Skin of body (tissue), 2 donors: ENCODE results near the gene OR2A25. TPM values are rescaled to one million over a fixed set of nuclear protein-coding genes. Genes with fewer than 3 reads are reported as not detected.
"Not testable (repeated sequence)": the region's sequence is repeated elsewhere in the genome, so short reads cannot be mapped to it uniquely, and the experiment has no call there.

Source experiments
- DNase-seq: peaks from one replicate; lab custom pipeline; 2025; lab: John Stamatoyannopoulos, UW
- total RNA-seq: library from RNA; depleted of rRNA; stranded (reverse); fragments of >200 nt; gene quantifications from one replicate; pipeline ENCODE4 v1.2.3, GENCODE V29; 2014

The OR2A25 gene
- total RNA-seq = not detected

DNA sequence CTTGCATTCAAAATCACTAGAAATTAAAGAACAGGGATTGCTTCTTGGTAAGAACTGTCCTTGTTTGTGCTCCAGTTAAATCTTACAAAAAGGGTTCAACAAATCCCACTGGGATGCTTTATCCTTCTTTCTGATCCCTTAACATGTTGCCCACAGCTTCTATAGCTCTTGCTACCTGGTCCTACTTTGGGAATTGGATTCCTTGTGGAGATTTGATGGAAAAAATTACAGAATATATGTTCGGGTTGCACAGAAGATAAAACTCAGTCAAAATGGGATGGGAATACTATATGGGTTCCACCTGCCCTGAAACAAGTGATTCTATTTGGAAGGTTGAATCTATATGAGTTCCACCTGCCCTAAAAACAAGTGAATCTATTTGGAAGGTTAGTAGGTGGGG lies at the start of gene OR2A25:
TSS of gene OR2A25 (plus strand) at position 301 of the 400 bp plus-strand sequence. CDS start 4,409 bp downstream, outside the sequence.
- no peak for DNase-seq

DNA sequence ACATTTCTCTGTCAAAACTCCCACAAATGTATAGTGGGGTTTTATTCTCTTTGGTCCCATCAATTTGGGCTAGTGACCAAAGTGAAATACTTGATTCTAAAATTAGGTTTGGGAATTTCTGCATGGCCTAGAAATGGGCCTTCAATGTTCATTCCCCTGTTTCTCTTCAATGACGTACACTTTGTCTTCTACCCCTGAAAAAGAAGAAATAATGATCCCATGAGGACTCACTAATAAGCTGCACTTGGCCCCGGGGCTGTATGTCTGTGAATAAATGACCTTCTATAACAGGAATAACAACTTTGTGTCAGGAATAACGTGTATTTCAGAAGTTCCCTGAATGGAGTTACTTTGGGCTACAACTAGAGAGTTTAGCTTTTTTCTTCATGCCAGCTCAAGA lies 49.3 kb upstream of the OR2A25 start:
- DNase-seq = no peak

- no peak for DNase-seq
Measured at GRCh38 chr7:144022169-144022568, 47.4 kb upstream of the OR2A25 start.

DNA sequence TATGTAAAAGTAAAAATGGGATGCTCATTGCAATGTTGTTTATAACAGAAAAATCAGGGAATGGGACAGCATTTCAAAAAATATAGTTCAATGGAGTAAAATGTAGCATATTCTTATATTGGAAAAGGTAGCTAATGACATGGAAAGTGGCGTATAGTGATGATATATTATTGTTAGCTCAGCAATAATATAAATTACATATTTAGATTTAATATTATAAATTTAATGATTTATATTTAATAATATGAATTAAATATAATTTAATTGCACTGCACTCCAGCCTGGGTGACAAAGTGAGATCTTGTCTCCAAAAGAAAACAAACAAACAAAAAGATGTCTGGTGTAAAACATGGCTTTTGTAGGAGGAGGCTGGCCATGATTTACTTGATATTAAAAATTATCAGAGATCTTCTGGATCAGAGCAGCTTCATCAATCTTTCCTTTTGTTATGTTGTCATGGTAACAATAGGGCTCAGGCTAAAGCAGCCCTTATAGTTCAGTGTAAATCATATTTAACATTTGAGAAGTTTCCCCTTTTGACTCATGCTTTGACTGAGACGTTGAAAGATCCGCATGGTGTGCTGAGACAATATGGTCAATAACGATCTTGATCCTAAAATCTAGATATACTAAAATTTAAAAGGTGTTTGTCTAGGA lies 46.3 kb upstream of the OR2A25 start:
- no peak for DNase-seq

DNA sequence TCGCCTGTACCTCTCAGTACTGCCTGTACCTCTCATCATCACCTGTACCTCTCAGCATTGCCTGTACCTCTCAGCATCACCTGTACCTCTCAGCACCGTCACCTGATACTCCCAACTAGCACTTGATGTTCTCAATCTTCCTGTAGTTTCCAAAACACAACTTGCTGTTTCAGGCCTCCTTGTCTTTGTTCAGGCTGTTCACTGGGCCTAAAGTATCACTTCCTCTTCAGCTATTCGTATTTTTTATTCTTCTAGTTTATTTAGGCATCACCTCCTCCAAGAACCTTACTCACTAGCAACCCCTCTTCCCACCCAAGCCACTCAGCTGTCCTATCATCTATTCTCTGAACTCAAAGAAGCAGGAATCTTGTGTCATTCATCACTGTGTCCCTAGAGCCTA lies 45.4 kb upstream of the OR2A25 start:
- DNase-seq = no peak

GRCh38 chr7:144026203-144026883 lies 43.3 kb upstream of the OR2A25 start:
- DNase-seq = no peak

DNA sequence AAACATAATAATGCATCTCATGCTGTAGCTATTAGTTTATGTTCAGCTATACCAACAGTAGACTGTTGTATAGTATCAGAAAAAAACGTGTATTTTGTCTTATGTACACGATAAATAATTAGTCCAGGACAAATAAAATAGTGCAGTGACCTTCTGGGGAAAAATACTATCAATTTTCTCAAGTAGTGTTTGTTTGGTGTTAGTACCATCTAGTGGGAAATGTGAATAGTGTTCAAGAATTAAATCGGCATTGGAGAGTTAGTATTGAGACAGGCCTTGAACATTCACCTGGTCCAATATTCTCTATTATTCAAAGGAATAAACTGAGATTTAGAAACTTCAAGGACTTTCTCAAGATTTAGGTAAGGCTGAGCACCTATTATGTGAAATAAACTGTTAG lies 42.5 kb upstream of the OR2A25 start:
- peak; percentile 15 for DNase-seq

GRCh38 chr7:144027974-144028373 lies 41.6 kb upstream of the OR2A25 start:
- no peak for DNase-seq

DNA sequence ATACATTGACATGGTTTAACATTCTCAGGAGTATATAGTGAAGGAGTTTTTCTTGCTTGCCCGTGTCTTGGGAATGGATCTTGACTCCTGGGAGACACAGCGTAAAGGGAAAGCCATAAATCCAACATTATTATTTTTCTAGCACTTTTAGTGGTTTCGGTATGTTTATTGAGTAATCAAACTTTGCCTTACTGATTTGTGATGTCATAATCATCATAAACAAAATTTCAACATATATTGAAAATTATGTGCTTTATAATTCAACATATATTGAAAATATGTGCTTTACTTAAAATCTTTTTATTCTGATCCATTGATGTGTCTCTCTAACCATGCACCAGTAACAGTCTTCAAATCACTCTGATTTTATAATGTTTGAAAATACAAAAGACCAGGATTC lies 41.1 kb upstream of the OR2A25 start:
- DNase-seq = no peak

DNA sequence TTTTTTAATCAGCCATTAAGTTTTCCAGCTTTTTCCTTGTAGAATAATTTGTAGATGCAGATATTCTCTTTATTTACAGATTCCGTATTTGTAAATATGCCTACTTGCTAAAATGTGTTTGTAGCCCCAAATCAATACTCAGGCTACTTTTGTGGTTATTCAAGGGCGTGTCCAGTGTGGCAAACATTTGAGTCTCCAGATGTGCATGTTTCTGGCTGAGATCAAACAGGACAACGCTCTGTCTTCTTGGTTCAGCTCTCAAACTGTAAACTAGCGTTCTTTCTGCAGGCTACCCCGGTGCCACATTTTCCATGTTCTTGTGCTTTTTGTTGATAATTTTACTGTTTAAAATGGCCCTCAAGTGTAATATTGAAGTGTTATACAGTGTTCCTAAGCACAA lies 37.1 kb upstream of the OR2A25 start:
- no peak for DNase-seq

DNA sequence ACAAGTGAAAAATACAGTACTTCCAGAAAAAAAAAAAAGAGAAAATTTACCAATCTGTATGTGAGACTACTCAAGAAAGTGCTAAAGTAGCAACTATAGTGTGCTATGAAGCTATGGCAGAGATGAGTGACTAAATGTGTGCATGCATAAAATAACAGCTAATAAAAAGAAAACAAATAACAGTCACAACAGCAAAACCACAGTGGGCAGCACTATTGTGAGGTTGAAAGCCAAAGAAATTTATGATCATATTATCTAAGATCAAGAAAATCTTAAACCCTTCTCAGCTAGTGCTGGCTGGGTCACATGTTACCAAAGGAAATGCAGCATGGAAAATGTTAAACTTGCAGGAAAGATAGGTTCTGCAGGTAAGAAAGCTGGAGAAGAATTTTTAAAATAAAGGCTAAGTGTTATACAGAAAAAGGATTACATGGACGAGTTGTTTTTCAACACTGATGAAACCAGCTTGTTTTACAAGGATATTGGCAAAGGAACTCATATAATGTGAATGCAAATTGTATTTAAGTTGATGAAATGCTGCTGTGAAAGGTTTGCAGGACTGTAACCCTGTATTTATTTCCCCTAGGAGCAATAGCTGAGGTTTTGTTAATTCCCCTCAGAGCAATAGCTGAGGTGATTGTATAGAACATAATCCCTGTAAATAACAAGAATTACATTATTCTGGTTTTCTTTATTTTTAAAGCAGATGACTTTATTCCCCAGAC lies 36.5 kb upstream of the OR2A25 start:
- DNase-seq = no peak

GRCh38 chr7:144035385-144035784 lies 34.2 kb upstream of the OR2A25 start:
- DNase-seq = no peak

DNA sequence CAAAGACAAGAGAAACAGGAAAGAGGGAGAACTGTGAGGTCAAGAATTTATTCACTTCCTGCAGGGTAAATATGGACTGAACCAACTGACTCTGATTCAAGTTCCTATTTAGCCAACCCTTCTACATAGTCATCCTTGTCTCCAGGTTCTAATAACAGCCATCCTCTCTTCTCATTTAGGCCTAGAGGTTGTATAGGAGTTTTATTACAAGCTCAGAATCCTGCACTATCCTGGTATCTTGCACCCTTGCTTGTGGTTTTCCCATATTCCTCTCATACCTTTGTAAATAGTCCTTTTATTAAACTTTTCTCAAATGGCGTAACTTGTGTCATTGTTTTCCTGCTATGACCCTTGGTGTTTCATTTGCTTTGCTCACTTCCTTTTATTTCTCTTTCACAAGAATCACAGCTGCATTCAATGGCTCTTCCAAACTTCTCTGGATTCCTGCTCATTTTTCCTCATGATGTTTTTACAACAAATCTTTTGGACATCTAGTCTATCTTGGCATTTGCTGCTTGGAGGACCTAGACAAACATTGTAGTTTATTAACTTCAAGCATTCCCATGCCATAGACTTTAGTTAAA lies 33.2 kb upstream of the OR2A25 start:
- DNase-seq = no peak

GRCh38 chr7:144037414-144038035 lies 32.1 kb upstream of the OR2A25 start:
- peak; percentile 16 for DNase-seq

DNA sequence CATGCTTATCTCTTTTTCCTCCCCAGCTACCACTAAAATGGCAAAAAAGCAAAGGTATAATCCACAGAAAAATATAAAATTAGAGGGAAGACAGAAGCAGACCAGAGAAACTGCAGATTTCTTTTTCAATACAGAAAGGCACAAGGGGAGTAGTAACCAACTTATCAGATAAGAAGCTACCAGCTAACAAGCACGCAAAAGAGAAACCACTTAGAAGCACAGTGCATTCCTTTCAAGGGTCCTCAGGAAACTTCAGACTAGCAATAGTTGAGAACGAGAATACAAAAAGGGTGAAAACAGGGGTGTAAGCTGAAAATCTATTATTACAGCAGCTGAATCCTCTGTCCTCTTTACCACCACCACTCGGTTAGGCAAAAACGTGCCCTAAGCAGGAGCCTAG lies 30.7 kb upstream of the OR2A25 start:
- DNase-seq = no peak

DNA sequence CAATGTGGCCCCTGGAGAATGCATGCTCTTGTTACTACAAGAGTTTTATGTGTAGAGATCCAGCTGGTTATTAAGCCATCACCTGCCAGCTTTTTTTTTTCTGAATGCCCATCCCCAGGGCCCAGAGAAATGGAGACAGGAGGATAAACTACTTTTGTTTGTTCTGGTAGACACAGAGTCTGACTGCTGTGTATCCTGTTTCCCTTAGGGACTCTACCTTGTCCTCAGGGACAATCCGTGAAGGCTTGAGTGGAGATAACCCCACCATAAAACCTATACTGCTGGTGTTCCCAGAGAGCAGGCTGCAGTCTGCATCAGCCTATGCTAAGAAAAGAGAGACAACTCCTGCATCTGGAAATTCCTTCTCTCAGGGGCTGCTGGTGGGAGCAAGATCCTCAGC lies 21.0 kb upstream of the OR2A25 start, which contains the start of gene OR2A5:
TSS of gene OR2A5 (plus strand) at position 301 of the 400 bp plus-strand sequence. CDS start 1,454 bp downstream, outside the sequence.
- DNase-seq = no peak

DNA sequence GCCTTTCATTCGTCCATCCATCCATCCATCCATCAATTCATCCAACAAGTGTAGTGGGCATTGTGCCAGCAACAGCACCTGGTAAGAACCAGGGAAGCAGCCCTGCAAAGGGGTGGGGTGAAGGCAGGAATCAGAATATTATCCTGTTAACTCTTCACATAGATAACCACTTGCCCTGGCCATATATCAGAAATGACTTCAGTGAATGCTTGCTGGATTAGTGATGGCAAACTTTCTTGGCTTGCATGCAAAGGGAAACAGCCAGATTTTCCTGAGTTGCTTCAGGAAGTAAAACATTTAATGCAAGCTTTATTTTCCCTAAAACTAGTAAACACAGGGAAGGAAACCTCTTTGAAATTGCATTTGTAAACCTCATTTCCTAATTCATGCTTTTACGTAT lies 20.1 kb upstream of the OR2A25 start:
- no peak for DNase-seq

- DNase-seq = no peak
Measured at GRCh38 chr7:144050093-144050492, 19.5 kb upstream of the OR2A25 start.

- not testable (repeated sequence) for DNase-seq
Measured at GRCh38 chr7:144050884-144051283, 18.7 kb upstream of the OR2A25 start.

- DNase-seq = no peak
Measured at GRCh38 chr7:144057954-144058353, 11.7 kb upstream of the OR2A25 start.

DNA sequence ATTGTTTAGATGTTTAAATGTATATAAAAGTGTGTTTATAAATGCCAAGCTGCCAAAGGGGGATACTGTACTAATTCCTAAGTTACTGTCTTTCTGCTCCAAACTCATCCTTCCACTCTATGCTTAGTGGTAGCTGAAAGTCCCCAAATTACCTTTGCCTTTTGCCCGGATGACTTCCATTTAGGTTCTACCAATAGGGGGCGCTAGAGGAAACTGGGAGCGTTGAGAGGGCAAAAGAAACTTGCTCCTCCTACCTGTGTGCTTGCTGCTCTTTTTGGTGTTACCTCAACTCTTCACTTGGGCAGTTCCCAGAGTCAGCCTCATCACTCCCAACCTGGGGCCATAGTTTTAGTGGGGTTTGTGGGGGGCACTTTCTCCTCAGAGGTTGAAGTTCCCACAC lies 5.9 kb upstream of the OR2A25 start:
- no peak for DNase-seq

DNA sequence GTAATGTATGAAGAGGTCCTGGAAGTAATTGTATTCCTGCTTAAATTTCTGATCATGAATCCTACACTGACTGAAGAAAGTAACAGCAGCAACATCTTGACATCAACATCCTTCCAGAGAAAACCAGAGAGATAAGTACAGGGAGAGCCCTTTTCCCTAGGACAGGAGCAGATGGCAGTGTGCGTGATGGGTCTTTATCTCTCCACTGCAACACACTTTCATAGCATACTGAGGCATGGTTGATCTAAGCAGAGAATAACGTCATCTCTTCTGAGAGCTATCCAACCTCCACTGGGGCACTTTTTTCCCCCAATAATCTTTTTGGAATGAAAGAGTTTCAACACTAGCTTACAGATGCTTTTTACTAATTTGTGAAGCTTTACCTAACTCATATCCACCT lies 342 bp downstream of the OR2A25 start:
- no peak for DNase-seq
